PC-9 (cell line): ENCODE measurements around the gene DNAJC16. TPM values are rescaled to one million over a fixed set of nuclear protein-coding genes. Genes with fewer than 3 reads are reported as not detected.

ENCODE experiments used
- BruUV-seq: library from RNA; stranded (reverse); fragments of 400-500 nt; replicated peaks from 2 replicates; lab custom pipeline; 2021; lab: Mats Ljungman, UMichigan
- CTCF ChIA-PET: fragments of 300-600 bp; sonication (Branson Sonifier 250); formaldehyde crosslinking; loops from one replicate; lab custom pipeline; 2022; ENCODE audit warnings: antibody characterized with exemption; lab: Charles Lee
- POLR2A ChIA-PET: fragments of 300-600 bp; sonication (Branson Sonifier 250); formaldehyde crosslinking; loops from one replicate; lab custom pipeline; 2022; ENCODE audit warnings: antibody characterized with exemption; ENCODE audit not compliant: unreplicated experiment; lab: Charles Lee
- DNase-seq, 2 experiments: peaks; one replicate each; pipeline versions ENCODE4 v3.0.0 to v3.0.0-alpha.2; 2015 to 2022; ENCODE audit warnings: mixed read lengths in 1 of 2
- H2AFZ ChIP-seq: fragments of 200-600 bp; sonication (generic); 2 replicates; pipeline ENCODE4 v1.8.1; 2017; ENCODE audit warnings: antibody characterized with exemption
- H3F3A ChIP-seq: fragments of 200-600 bp; sonication (generic); 2 replicates; pipeline ENCODE4 v1.8.1; 2017; ENCODE audit warnings: antibody characterized with exemption, mild to moderate bottlenecking, low read depth; ENCODE audit not compliant: insufficient read depth
- H3K27ac ChIP-seq: fragments of 200-600 bp; sonication (generic); 2 replicates; pipeline ENCODE4 v1.6.1; 2016; ENCODE audit warnings: mixed run types
- H3K27me3 ChIP-seq: fragments of 200-600 bp; sonication (generic); 2 replicates; pipeline ENCODE4 v1.6.1; 2016; ENCODE audit warnings: low read depth, mixed run types; ENCODE audit not compliant: insufficient read depth
- H3K36me3 ChIP-seq: fragments of 200-600 bp; sonication (generic); 2 replicates; pipeline ENCODE4 v1.6.1; 2016; ENCODE audit warnings: low read depth, mixed run types
- H3K4me1 ChIP-seq: fragments of 200-600 bp; sonication (generic); replicated peaks from 2 replicates; pipeline ENCODE4 v1.6.1; 2016; ENCODE audit warnings: mixed run types; ENCODE audit not compliant: insufficient read depth
- H3K4me2 ChIP-seq: fragments of 200-600 bp; sonication (generic); 2 replicates; pipeline ENCODE4 v1.6.1; 2017; ENCODE audit warnings: mixed run types
- H3K4me3 ChIP-seq: fragments of 200-600 bp; sonication (generic); 2 replicates; pipeline ENCODE4 v1.6.1; 2016; ENCODE audit warnings: mixed run types
- H3K79me2 ChIP-seq: fragments of 200-600 bp; sonication (generic); 2 replicates; pipeline ENCODE4 v1.6.1; 2017; ENCODE audit warnings: low read depth, mixed run types
- H3K9me2 ChIP-seq: fragments of 200-600 bp; sonication (generic); 2 replicates; pipeline ENCODE4 v1.8.1; 2017; ENCODE audit warnings: mild to moderate bottlenecking; ENCODE audit not compliant: insufficient read depth
- H3K9me3 ChIP-seq: fragments of 200-600 bp; sonication (generic); 2 replicates; pipeline ENCODE4 v1.8.1; 2016; ENCODE audit warnings: low read depth; ENCODE audit not compliant: insufficient read depth
- H4K20me1 ChIP-seq: fragments of 200-600 bp; sonication (generic); 2 replicates; pipeline ENCODE4 v1.8.1; 2017; ENCODE audit not compliant: insufficient read depth
- EZH2 ChIP-seq: fragments of 200-600 bp; sonication (generic); IDR thresholded peaks from 2 replicates; pipeline ENCODE4 v1.8.0; 2017; ENCODE audit warnings: antibody characterized with exemption, low read depth
- intact Hi-C: fragments of 100-400 bp; cut with micrococcal nuclease; formaldehyde crosslinking; loops from one replicate; pipeline ENCODE4 v1.10.0; 2022; ENCODE audit not compliant: unreplicated experiment
- total RNA-seq: library from RNA; stranded (reverse); gene quantifications from 2 replicates; pipeline ENCODE4 v1.2.3, GENCODE V29; 2021
- TF ChIP-seq, protein P1 (sequence below): fragments of 200-600 bp; sonication (generic); conservative IDR thresholded peaks from 2 replicates; pipeline ENCODE4 v1.6.1; 2017; ENCODE audit warnings: mixed run types, antibody characterized with exemption, mild to moderate bottlenecking, moderate library complexity

Gene DNAJC16
- total RNA-seq, 1 experiment from 2014 or later: 18.8 TPM

DNA sequence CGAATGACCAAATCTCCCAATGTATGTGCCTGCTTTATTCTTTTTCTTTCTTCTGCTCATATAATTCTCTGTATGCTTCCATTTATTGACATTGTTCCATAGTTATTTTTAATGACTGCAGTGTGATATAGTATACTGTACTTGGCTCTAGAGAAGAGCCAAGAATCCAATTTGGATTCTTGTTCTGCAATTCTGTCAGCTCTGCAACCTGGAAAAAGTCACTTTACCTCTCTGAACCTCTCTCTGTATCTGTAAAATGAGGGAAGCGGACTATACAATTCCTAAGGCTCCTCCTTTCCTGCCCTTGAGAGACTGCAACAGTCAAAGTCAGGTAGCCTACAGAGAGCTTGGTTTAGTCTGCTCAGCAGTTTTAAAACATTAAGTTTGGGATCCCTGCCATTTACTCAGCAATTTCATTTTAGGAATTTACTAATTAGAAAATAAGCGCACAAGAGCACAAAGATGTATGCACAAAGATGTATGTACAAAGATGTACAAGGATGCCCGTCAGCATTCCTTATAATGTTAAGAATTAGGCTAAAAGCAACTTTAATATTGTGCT is 14.7 kb downstream of the DNAJC16 start:
- ChIA-PET POLR2A (no interaction called here), CTCF (no interaction called here)
- no peak for TF ChIP-seq EZH2
- TF ChIP-seq, protein P1, sequence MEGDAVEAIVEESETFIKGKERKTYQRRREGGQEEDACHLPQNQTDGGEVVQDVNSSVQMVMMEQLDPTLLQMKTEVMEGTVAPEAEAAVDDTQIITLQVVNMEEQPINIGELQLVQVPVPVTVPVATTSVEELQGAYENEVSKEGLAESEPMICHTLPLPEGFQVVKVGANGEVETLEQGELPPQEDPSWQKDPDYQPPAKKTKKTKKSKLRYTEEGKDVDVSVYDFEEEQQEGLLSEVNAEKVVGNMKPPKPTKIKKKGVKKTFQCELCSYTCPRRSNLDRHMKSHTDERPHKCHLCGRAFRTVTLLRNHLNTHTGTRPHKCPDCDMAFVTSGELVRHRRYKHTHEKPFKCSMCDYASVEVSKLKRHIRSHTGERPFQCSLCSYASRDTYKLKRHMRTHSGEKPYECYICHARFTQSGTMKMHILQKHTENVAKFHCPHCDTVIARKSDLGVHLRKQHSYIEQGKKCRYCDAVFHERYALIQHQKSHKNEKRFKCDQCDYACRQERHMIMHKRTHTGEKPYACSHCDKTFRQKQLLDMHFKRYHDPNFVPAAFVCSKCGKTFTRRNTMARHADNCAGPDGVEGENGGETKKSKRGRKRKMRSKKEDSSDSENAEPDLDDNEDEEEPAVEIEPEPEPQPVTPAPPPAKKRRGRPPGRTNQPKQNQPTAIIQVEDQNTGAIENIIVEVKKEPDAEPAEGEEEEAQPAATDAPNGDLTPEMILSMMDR: no peak
- Histone ChIP-seq H3K4me3 (no peak overlapping the region), H4K20me1 (no peaks in the 10 kb centered on the region), H3K9me2 (no peaks in the 10 kb centered on the region), H3K4me1 (no peaks in the 10 kb centered on the region), H3K27me3 (no peaks in the 10 kb centered on the region), H3K27ac (no peak overlapping the region), H3K79me2 (no peaks in the 10 kb centered on the region), H3K4me2 (no peak overlapping the region), H3K36me3 (no peaks in the 10 kb centered on the region), H2AFZ (no peak overlapping the region), H3K9me3 (no peaks in the 10 kb centered on the region), H3F3A (no peaks in the 10 kb centered on the region)
- intact Hi-C loops: no loop called here
- no TSS peak for BruUV-seq
- no peak for DNase-seq

DNA sequence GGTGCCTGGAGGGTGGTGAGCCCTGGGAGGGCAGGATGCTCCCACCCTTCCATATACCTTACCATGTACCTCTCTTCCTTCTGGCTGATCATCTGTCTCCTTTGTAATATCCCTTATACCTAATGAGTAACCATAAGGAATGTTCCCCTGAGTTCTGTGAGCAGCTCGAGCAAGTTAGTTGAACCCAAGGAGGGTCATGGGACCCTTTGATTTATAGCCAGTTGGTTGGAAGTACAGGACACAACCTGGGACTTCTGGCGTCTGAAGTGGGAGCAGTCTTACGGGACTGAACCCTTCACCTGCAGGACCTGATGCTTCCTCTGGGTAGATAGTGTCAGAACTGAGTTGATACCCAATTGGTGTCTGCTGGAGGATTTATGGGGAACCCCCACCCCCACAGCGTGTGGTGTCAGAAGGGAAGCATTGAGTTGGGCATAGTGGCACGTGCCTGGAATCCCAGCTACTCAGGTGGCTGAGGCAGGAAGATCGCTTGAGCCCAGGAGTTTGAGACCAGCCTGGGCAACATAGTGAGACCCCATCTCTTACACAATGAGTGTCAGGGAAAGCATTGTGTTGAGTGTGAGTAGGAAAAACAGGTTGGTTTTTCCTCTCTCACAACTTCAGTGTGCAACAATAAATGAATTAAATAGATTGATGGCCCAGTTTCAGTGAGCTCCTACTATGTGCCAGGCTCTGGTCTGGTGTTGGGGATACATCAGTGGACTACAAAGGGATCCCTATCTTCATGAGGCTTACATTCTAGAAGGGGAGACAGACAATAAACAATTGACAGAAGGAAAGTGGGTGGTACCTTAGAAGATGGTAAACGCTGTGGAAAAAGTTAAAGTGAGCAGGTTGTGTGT is 16.0 kb downstream of the DNAJC16 start:
- no peaks in the 10 kb centered on the region for H3F3A ChIP-seq
- no TSS peak for BruUV-seq
- no peak overlapping the region for H3K4me3 ChIP-seq
- H3K79me2 ChIP-seq: no peaks in the 10 kb centered on the region
- ChIA-PET CTCF (no interaction called here), POLR2A (interaction anchor here (0.7 kb wide), 1 partner anchor 13 kb away, joined by 3 read pairs; no protein-coding TSS in a partner anchor)
- no peak for DNase-seq
- no peaks in the 10 kb centered on the region for H3K27me3 ChIP-seq
- H3K4me2 ChIP-seq: no peak overlapping the region
- TF ChIP-seq, protein P1: no peak
- no peak for TF ChIP-seq EZH2
- no peaks in the 10 kb centered on the region for H3K9me3 ChIP-seq
- no peaks in the 10 kb centered on the region for H3K36me3 ChIP-seq
- H4K20me1 ChIP-seq: no peaks in the 10 kb centered on the region
- H3K4me1 ChIP-seq: no peaks in the 10 kb centered on the region
- intact Hi-C loops: no loop called here
- no peaks in the 10 kb centered on the region for H3K9me2 ChIP-seq
- H2AFZ ChIP-seq: no peak overlapping the region
- no peak overlapping the region for H3K27ac ChIP-seq

DNA sequence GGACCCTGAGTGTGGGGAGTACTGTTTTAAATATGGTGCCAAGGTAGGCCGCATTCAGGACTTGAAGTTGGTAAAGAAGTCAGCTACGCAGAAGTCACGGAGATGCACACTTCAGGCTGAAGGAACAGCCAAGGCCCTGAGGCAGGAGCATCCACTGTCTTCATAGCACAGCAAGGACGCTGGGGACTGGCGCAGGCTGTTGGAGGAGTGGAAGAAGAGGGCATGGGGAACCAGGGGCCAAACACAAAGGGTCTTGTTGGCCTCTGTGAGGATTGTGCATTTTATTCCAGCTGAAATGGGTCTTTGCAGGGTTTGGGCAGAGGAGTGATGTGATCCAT is 16.6 kb downstream of the DNAJC16 start:
- CTCF ChIA-PET: no interaction called here
- Histone ChIP-seq H3K9me2 (no peaks in the 10 kb centered on the region), H3K4me3 (no peak overlapping the region), H3K27me3 (no peaks in the 10 kb centered on the region), H3K9me3 (no peaks in the 10 kb centered on the region), H2AFZ (no peak overlapping the region), H3K79me2 (no peaks in the 10 kb centered on the region), H3K4me1 (no peaks in the 10 kb centered on the region), H3K4me2 (no peak overlapping the region), H3K27ac (no peak overlapping the region), H3K36me3 (no peaks in the 10 kb centered on the region), H3F3A (no peaks in the 10 kb centered on the region), H4K20me1 (no peaks in the 10 kb centered on the region)
- POLR2A ChIA-PET: interaction anchor here (0.7 kb wide), 1 partner anchor 13 kb away, joined by 3 read pairs; no protein-coding TSS in a partner anchor
- no TSS peak for BruUV-seq
- no peak for DNase-seq
- no peak for TF ChIP-seq EZH2
- TF ChIP-seq, protein P1: no peak
- intact Hi-C loops: no loop called here
